Stimulated activated CD8-positive, alpha-beta memory T cell treated with anti-CD3 and anti-CD28 coated beads, Interleukin-12 subunit alpha, Interleukin-12 subunit beta, amount 100 ng/mL, for 1 hour (primary cell): ENCODE measurements around the gene TBL2.
"Not testable (repeated sequence)": the region's sequence is repeated elsewhere in the genome, so short reads cannot be mapped to it uniquely, and the experiment has no call there.

Source experiments
- DNase-seq: peaks from one replicate; pipeline ENCODE4 v3.0.0-alpha.2; 2020; ENCODE audit warnings: low read depth

TBL2 gene

DNA sequence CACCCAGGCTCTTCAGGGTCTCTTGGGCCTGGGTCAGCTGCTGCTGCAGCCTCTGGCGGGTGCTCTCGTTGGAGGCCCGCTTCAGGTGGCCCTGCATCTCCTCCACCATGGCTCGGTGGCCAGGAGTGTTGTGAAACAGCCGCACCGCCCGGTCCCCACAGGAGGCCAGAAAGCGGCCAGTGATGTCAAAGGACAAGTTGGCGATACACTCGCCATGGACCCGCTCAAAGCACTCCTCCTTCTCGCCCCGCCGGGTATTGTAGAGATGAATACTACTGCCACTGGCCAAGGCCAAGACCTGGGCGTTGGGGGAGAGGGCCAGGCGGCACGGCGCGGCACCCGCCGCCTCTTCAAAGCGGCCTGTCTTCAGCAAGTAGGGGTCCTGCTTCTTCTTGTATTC lies 7.9 kb downstream of the TBL2 start:
- no peak for DNase-seq

DNA sequence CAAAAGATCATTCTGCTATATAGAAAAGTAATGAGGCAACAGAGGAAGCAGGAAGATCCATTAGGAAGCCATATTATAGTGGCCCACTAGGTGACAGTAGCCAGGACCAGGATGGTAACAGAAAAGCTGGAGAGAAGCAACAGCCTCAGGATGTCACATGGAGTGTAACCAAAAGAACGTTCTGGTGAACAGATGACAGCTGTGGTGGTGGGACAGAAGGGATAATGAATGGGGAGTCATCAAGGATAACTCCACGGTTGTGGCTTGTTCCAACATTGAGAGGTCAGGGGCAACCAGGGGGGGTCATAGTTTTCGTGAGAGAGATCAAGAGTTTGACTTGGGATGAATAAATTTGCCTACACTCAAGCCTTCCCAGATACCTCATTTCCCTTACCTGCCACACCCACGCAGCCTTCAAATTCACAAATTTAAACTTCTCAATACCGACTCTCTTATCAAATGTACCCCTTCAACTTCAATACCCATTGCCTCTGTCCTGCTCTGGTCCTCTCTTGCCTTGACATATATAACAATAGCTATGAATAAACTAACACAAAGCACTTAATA lies 9.3 kb downstream of the TBL2 start:
- DNase-seq = no peak

DNA sequence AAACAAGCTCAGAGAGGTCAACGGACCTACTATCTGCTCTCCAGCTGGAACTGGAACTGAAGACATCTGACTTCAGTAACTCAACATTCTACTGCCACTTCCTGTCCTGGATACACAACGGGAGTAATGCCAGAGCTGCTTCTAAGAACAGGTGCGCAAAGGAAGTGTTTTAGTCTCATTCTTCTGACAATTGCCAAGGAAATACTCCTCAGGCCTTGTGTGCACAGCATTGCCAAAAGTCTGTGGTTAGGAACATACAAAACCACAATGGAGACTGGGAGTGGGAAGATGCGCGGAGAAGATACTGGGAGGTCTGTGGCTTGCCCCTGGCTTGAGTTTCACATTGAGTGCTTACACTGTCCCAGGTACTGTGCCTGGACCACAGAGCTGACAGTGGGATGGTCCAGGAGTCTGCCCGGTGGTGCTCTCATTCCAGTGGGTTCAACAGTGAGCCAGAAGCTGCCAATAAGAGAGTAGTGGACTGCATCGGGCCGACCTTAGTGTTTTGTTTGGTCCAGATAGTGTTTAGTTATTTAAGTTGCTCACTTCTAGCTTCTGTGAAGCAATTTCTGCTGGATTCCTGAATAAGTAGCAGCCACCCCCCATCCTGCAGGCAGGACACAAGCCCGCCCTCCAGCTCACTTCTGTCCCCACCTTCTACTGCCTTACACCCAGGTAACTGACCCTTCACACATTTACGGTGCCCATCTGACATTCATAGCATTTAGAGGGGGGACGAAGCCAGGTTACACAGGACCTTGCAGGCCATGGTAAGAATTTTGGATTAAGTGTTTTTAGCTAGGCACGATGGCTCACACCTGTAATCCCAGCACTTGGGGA lies 10.3 kb downstream of the TBL2 start:
- no peak for DNase-seq

DNA sequence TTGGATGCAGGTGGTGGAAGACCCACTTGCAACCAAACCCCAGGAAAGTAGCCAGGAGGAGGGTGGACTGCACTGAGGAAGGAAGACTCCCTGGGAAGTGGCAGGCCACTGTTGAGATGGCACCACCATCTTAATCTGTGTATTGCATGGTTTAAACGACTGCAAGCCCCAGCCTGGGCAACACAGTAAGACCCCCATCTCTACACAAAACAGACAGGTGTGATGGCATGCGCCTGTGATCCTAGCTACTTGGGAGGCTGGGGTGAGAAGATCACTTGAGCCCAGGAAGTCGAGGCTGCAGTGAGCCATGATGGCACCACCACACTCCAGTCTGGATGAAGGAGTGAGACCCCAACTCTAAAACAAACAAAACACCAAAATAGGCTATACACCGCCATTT lies 11.2 kb downstream of the TBL2 start:
- no peak for DNase-seq

GRCh38 chr7:73566431-73566830 lies 11.9 kb downstream of the TBL2 start:
- DNase-seq = not testable (repeated sequence)

- DNase-seq = no peak
Observed at GRCh38 chr7:73565675-73566340, 12.6 kb downstream of the TBL2 start.

- no peak for DNase-seq
Observed at GRCh38 chr7:73560109-73560835, 18.1 kb downstream of the TBL2 start.

DNA sequence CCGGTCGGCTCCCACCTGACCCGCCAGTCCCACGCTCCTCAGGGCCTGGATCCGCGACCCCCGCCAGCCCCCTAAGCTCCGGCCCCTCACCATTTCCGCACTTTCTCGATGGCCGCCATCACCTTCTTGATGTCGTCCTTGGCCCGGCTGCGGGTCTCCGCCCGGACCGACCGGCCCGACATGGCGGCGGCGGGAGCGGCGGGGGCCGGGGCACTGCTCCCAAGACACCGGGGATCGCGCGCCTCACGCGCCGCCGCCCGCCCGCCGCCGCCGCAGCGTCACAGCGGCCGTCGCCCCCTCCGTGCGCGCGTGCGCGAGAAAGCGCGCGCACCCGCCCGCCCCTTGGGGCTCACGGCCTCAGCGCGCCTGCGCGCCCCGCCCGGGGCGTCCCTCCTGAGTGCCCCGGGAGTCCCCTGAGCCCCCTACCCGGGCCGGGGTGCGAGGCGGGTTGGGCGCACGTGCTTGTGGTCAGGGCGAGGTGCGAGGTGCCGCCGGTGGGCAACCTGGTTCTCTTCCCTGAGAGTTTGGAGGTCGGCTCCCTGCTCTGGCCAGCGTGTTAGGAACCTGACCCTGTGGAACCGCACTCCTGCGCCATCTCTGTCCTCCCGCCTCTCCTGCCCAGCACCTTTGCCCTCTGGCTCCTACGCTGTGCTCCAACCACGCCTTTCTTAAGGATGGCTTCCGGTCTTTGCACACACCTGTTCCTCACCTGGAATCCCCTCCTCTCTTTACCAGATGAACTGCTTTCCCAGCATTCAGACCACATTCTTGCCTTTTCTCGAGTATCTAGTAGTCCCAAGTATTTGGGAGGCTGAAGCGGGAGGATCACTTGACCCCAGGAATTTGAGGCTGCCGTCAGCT lies 20.8 kb downstream of the TBL2 start, which contains the start of gene BCL7B:
Gene BCL7B, minus strand, starts transcription at position 294 of the 861 bp plus-strand sequence. Its CDS starts 112 bp downstream, at position 182.
- peak; percentile 48 for DNase-seq

GRCh38 chr7:73557108-73557396 lies 21.3 kb downstream of the TBL2 start:
- DNase-seq = peak; percentile 77

GRCh38 chr7:73556208-73557107 lies 21.9 kb downstream of the TBL2 start:
- no peak for DNase-seq

GRCh38 chr7:73555411-73555982 lies 22.9 kb downstream of the TBL2 start:
- DNase-seq = no peak

DNA sequence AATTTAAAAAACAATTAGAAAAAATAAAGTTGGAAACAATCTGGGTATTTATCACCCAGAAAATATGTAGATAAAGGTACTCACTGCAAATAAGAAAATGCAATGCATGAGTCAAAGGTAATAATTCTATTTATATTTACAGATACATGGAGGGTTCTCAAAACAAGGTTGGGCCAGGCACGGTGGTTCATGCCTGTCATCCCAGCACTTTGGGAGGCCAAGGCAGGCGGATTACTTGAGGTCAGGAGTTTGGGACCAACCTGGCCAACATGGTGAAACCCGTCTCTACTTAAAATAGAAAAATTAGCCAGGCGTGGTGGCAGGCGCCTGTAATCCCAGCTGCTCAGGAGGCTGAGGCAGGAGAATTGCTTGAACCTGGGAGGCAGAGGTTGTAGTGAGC lies 28.3 kb downstream of the TBL2 start:
- DNase-seq = not testable (repeated sequence)

DNA sequence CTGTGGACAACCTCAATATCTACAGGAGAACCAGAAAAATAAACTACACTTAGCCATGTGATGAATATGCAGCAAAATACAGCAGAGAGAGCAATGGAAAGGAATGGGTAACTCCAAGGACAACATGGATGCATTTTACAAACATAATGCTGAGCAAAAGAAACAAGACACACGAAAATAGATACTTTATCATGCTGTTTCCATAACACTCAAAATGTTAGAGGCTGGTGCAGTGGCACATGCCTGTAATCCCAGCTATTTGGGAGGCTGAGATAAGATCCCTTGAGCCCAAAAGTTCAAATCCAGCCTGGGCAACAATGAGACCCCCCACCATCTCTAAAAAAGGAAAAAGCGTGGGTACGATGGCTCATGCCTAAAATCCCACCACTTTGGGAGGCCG lies 29.2 kb downstream of the TBL2 start:
- no peak for DNase-seq

GRCh38 chr7:73547841-73548240 lies 30.5 kb downstream of the TBL2 start:
- DNase-seq = no peak

- DNase-seq = no peak
Observed at GRCh38 chr7:73544678-73545077, 33.7 kb downstream of the TBL2 start.

DNA sequence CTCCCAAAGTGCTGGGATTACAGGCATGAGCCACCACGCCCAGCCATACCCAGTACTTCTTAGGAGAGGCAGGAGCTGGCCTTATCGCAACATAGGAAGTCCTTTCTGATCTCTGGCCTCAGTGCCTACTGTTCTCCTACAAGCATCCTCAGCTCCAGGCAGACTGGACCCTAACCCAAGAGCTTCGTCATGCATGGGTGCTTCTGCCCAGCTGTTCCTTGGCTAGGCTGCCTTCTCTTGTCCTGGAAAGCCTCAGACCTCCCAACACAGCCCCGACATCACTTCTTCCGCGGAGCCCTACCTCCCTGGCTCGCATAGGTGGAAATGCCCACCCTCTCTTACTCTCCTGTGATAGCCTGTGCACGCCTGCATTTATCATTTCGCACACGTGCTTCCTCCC lies 36.7 kb downstream of the TBL2 start:
- no peak for DNase-seq

- no peak for DNase-seq
Observed at GRCh38 chr7:73539709-73540108, 38.7 kb downstream of the TBL2 start.

- not testable (repeated sequence) for DNase-seq
Observed at GRCh38 chr7:73538510-73538909, 39.9 kb downstream of the TBL2 start.

DNA sequence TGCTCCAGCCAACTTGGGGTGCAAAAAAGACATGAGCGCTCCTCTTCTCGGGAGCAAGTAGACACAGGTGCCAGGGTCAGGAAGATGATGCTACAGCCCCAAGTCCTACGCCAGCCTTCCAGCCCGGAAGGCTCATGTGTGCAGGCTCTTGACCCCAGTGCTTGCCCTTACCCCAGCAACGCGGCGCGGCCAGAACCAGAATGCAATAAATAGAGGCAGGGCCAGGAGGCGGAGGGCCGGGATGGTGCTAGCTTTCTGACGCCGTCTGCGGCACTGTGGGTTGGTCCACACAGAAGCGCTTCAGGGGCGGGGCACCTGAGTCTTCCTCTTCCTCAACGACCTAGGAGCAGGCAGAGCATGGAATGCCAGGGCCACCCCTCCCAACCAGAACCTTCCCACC lies 41.3 kb downstream of the TBL2 start:
- DNase-seq = no peak

GRCh38 chr7:73536479-73536878 lies 41.9 kb downstream of the TBL2 start:
- no peak for DNase-seq
